H1 (cell line): Measurements from ENCODE around the gene KRT7. TPM values are rescaled to one million over a fixed set of nuclear protein-coding genes. Genes with fewer than 3 reads are reported as not detected.

Experiments used
- CTCF ChIA-PET: fragments of 300-600 bp; sonication (Branson Sonifier 250); formaldehyde crosslinking; loops from one replicate; lab custom pipeline; 2021; ENCODE audit not compliant: partially characterized antibody; lab: Charles Lee
- POLR2A ChIA-PET: fragments of 300-600 bp; sonication (Branson Sonifier 250); formaldehyde crosslinking; loops from one replicate; lab custom pipeline; 2021; ENCODE audit warnings: inconsistent platforms; ENCODE audit not compliant: partially characterized antibody; lab: Charles Lee
- DNase-seq, 2 experiments: peaks; one replicate each; pipeline versions ENCODE4 v3.0.0 to v3.0.0-alpha.2; 2010 to 2022; ENCODE audit warnings: low spot score in 2 of 2, low read depth in 1 of 2, mixed read lengths in 1 of 2
- FAIRE-seq: peaks from 2 replicates; lab custom pipeline; 2011; peaks lifted over from hg19 to GRCh38; lab: Jason Lieb, UNC
- H2AFZ ChIP-seq: 2 replicates; pipeline ENCODE4 v1.8.1; 2012; ENCODE audit warnings: low read length, inconsistent platforms
- H2AK5ac ChIP-seq: 2 replicates; pipeline ENCODE4 v1.6.1; 2013; ENCODE audit warnings: low read depth, low read length
- H2BK120ac ChIP-seq: replicated peaks from 2 replicates; pipeline ENCODE3; 2013; ENCODE audit warnings: low read depth, low read length, inconsistent platforms
- H2BK12ac ChIP-seq: 2 replicates; pipeline ENCODE4 v1.6.1; 2013; ENCODE audit warnings: low read depth, low read length
- H2BK15ac ChIP-seq: 2 replicates; pipeline ENCODE4 v1.6.1; 2013; ENCODE audit warnings: low read length
- H2BK20ac ChIP-seq: 2 replicates; pipeline ENCODE4 v1.6.1; 2013; ENCODE audit warnings: low read length
- H2BK5ac ChIP-seq: 2 replicates; pipeline ENCODE4 v1.6.1; 2013; ENCODE audit warnings: low read depth, low read length
- H3K14ac ChIP-seq: 2 replicates; pipeline ENCODE4 v1.6.1; 2013; ENCODE audit warnings: inconsistent platforms; ENCODE audit not compliant: insufficient read length
- H3K18ac ChIP-seq: 2 replicates; pipeline ENCODE4 v1.6.1; 2013; ENCODE audit warnings: low read length; ENCODE audit errors: extremely low read depth
- H3K23ac ChIP-seq: 2 replicates; pipeline ENCODE4 v1.6.1; 2013; ENCODE audit warnings: inconsistent platforms; ENCODE audit not compliant: insufficient read length
- H3K23me2 ChIP-seq: 2 replicates; pipeline ENCODE4 v1.6.1; 2013; ENCODE audit warnings: low read depth, low read length
- H3K27ac ChIP-seq: 2 replicates; pipeline ENCODE4 v1.6.1; 2011; ENCODE audit warnings: low read depth, low read length, inconsistent platforms
- H3K27me3 ChIP-seq, 4 experiments: replicated peaks in 1 of 4; 1 replicate in 1 of 4; 2 replicates in 3 of 4; pipeline versions ENCODE4 v1.6.1 to v1.8.1; 2011 to 2013; ENCODE audit warnings: low read length in 3 of 4, mild to moderate bottlenecking in 3 of 4, inconsistent platforms in 2 of 4, mixed read lengths in 2 of 4, moderate library complexity in 1 of 4; ENCODE audit not compliant: control insufficient read depth in 3 of 4, insufficient read depth in 3 of 4; ENCODE audit errors: extremely low read depth in 1 of 4
- H3K36me3 ChIP-seq, 4 experiments: 2 replicates each; pipeline versions ENCODE4 v1.6.1 to v1.8.1; 2011 to 2013; ENCODE audit warnings: mild to moderate bottlenecking in 4 of 4, low read length in 3 of 4, moderate library complexity in 2 of 4, control low read depth in 1 of 4, inconsistent platforms in 1 of 4; ENCODE audit not compliant: insufficient read depth in 4 of 4, control insufficient read depth in 2 of 4
- H3K4ac ChIP-seq: replicated peaks from 2 replicates; pipeline ENCODE3; 2013; ENCODE audit warnings: low read length, low read depth, mixed read lengths, inconsistent platforms; ENCODE audit not compliant: insufficient read length
- H3K4me1 ChIP-seq, 4 experiments: replicated peaks in 1 of 4; 1 replicate in 1 of 4; 2 replicates in 3 of 4; pipeline versions ENCODE4 v1.6.1 to v1.8.1; 2011 to 2013; ENCODE audit warnings: low read length in 3 of 4, inconsistent platforms in 2 of 4, mixed read lengths in 1 of 4; ENCODE audit not compliant: insufficient read depth in 4 of 4, control insufficient read depth in 3 of 4
- H3K4me2 ChIP-seq, 2 experiments: 2 replicates each; pipeline versions ENCODE4 v1.6.1 to v1.8.1; 2011 to 2013; ENCODE audit warnings: low read depth in 2 of 2, low read length in 2 of 2, control low read depth in 1 of 2, inconsistent platforms in 1 of 2, mild to moderate bottlenecking in 1 of 2; ENCODE audit not compliant: insufficient read depth in 1 of 2
- H3K4me3 ChIP-seq, 4 experiments: fragments of 200-600, 300-600 bp in 1 of 4; sonication (generic), shearing (Covaris generic), sonication (Bioruptor Twin) in 1 of 4; 2 replicates each; pipeline versions ENCODE4 v1.5.1 to v1.8.1; 2011 to 2016; ENCODE audit warnings: low read length in 4 of 4, low read depth in 3 of 4, control low read depth in 2 of 4, inconsistent platforms in 2 of 4, mild to moderate bottlenecking in 2 of 4, mixed read lengths in 1 of 4, moderate library complexity in 1 of 4; ENCODE audit not compliant: insufficient read depth in 2 of 4; ENCODE audit errors: extremely low read depth in 1 of 4
- H3K56ac ChIP-seq: replicated peaks from 2 replicates; pipeline ENCODE3; 2013; ENCODE audit warnings: low read depth, mild to moderate bottlenecking, mixed read lengths, low read length, inconsistent platforms; ENCODE audit not compliant: insufficient read length
- H3K79me1 ChIP-seq: 2 replicates; pipeline ENCODE4 v1.6.1; 2013; ENCODE audit warnings: low read depth, low read length, control low read depth
- H3K79me2 ChIP-seq, 2 experiments: 2 replicates each; pipeline versions ENCODE4 v1.6.1 to v1.8.1; 2012 to 2013; ENCODE audit warnings: low read length in 2 of 2, mild to moderate bottlenecking in 2 of 2, inconsistent platforms in 1 of 2; ENCODE audit not compliant: insufficient read depth in 2 of 2, control insufficient read depth in 1 of 2
- H3K9ac ChIP-seq, 4 experiments: replicated peaks in 1 of 4; 1 replicate in 1 of 4; 2 replicates in 3 of 4; pipeline versions ENCODE4 v1.6.1 to v1.8.1; 2011 to 2013; ENCODE audit warnings: low read depth in 3 of 4, low read length in 3 of 4, control low read depth in 2 of 4, mild to moderate bottlenecking in 2 of 4, moderate library complexity in 2 of 4, inconsistent platforms in 1 of 4; ENCODE audit errors: extremely low read depth in 1 of 4
- H3K9me3 ChIP-seq, 2 experiments: 2 replicates each; pipeline versions ENCODE4 v1.6.1 to v1.8.1; 2012 to 2013; ENCODE audit warnings: mild to moderate bottlenecking in 2 of 2, moderate library complexity in 2 of 2, control low read depth in 1 of 2, inconsistent platforms in 1 of 2, low read depth in 1 of 2, low read length in 1 of 2, mixed read lengths in 1 of 2; ENCODE audit not compliant: insufficient read depth in 2 of 2
- H4K20me1 ChIP-seq, 2 experiments: replicated peaks in 1 of 2; 2 replicates each; pipeline versions ENCODE3 to v1.8.1; 2011 to 2013; ENCODE audit warnings: inconsistent platforms in 2 of 2, low read length in 2 of 2, mild to moderate bottlenecking in 1 of 2; ENCODE audit not compliant: insufficient read depth in 2 of 2, control insufficient read depth in 1 of 2
- H4K5ac ChIP-seq: 2 replicates; pipeline ENCODE4 v1.6.1; 2013; ENCODE audit warnings: low read length, low read depth, mixed read lengths, inconsistent platforms; ENCODE audit not compliant: insufficient read length
- H4K8ac ChIP-seq: 2 replicates; pipeline ENCODE4 v1.8.0; 2013; ENCODE audit warnings: mild to moderate bottlenecking, moderate library complexity, low read length, inconsistent platforms; ENCODE audit not compliant: insufficient read depth; ENCODE audit errors: extremely low read depth
- H4K91ac ChIP-seq: replicated peaks from 2 replicates; pipeline ENCODE3; 2013; ENCODE audit warnings: low read length, mixed read lengths, inconsistent platforms; ENCODE audit not compliant: insufficient read length
- BCL11A ChIP-seq, 2 experiments: IDR thresholded peaks; one replicate each; pipeline ENCODE4 v1.6.1; 2011; ENCODE audit warnings: low read depth in 2 of 2, low read length in 2 of 2, mild to moderate bottlenecking in 2 of 2
- CBX5 ChIP-seq: fragments of 300-800, 300-1000 bp; sonication (generic); IDR thresholded peaks from 2 replicates; pipeline ENCODE4 v1.7.1; 2016; ENCODE audit warnings: antibody characterized with exemption, low read length, low read depth
- CTBP2 ChIP-seq: IDR thresholded peaks from 2 replicates; pipeline ENCODE4 v1.7.0; 2011; ENCODE audit warnings: borderline replicate concordance, mild to moderate bottlenecking, moderate library complexity, mixed read lengths, low read length; ENCODE audit not compliant: insufficient read depth, insufficient read length
- EZH2 ChIP-seq: fragments of 200-600 bp; sonication (generic); IDR thresholded peaks from 2 replicates; pipeline ENCODE4 v1.7.1; 2012; ENCODE audit warnings: low read depth, mild to moderate bottlenecking, moderate library complexity, low read length, inconsistent platforms; ENCODE audit not compliant: severe bottlenecking
- GTF2F1 ChIP-seq: IDR thresholded peaks from 2 replicates; pipeline ENCODE4 v1.6.1; 2012; ENCODE audit warnings: low read depth, low read length, improper control_type of control experiment, borderline replicate concordance
- HDAC2 ChIP-seq, 2 experiments: fragments of 300-600 bp in 1 of 2; sonication (generic) in 1 of 2; IDR thresholded peaks; 2 replicates each; pipeline ENCODE4 v1.6.1; 2011 to 2012; ENCODE audit warnings: low read depth in 2 of 2, low read length in 2 of 2, mild to moderate bottlenecking in 2 of 2, moderate library complexity in 2 of 2, borderline replicate concordance in 1 of 2, inconsistent platforms in 1 of 2
- JUN ChIP-seq: IDR thresholded peaks from 2 replicates; pipeline ENCODE4 v1.6.1; 2011; ENCODE audit warnings: low read depth, mild to moderate bottlenecking, improper control_type of control experiment, low read length
- KDM4A ChIP-seq: IDR thresholded peaks from one replicate; pipeline ENCODE4 v1.7.1; 2012; ENCODE audit warnings: low read depth, mild to moderate bottlenecking, moderate library complexity, low read length, inconsistent platforms; ENCODE audit not compliant: severe bottlenecking
- SIRT6 ChIP-seq: IDR thresholded peaks from one replicate; pipeline ENCODE4 v1.7.1; 2012; ENCODE audit warnings: low read length, inconsistent platforms
- TCF12 ChIP-seq: IDR thresholded peaks from 2 replicates; pipeline ENCODE4 v1.6.1; 2011; ENCODE audit warnings: low read depth, mild to moderate bottlenecking, low read length
- WGBS, 2 experiments: shearing (Covaris generic) in 1 of 2; methylation state at CpG; one replicate each; pipeline versions ENCODE4 v1.1.6 to v1.1.7; 2013 to 2015; ENCODE audit warnings: low lambda C conversion rate in 2 of 2, mixed read lengths in 2 of 2, inconsistent platforms in 1 of 2, low coverage in 1 of 2, missing lambda C conversion rate in 1 of 2; ENCODE audit not compliant: insufficient replicate concordance in 2 of 2, insufficient coverage in 1 of 2, insufficient read length in 1 of 2; ENCODE audit errors: extremely low coverage in 1 of 2, missing lambda C conversion rate in 1 of 2; 5-methylcytosine and 5-hydroxymethylcytosine counted together
- polyA plus RNA-seq, 7 experiments: library from polyadenylated mRNA; depleted of rRNA in 3 of 7; stranded (reverse) in 5 of 7; unstranded in 2 of 7; fragments of >200 nt in 5 of 7; fragments of 200-250 nt in 2 of 7; gene quantifications; 1 replicate in 5 of 7; 2 replicates in 1 of 7; 4 replicates in 1 of 7; pipeline versions ENCODE4 v1.2.1 to v1.2.3, GENCODE V29; 2011 to 2013; ENCODE audit warnings: missing spikeins in 2 of 7, mixed read lengths in 2 of 7
- total RNA-seq: library from RNA; stranded (reverse); fragmentation: NEBNext Ultra II Directional; extraction: Animal tissue kit (Norgen Biotek cat#: 25700); gene quantifications from 2 replicates; pipeline ENCODE4 v1.2.1, GENCODE V29; 2021
- TF ChIP-seq, protein P1 (sequence below): IDR thresholded peaks from 2 replicates; pipeline ENCODE4 v1.6.1; 2011; ENCODE audit warnings: low read length, improper control_type of control experiment

The KRT7 gene
- total and polyA plus RNA-seq, 2 of the 8 experiments (the other 6 are each of a cell fraction or from before 2014, with no cell fraction given): 13.2 to 19.0 TPM

- no peaks in the 10 kb centered on the region for H3K79me1 ChIP-seq
- WGBS, 2 experiments: 94% methylated on average over 4 of the region's 4 CpGs; no CpG with 5 or more reads in 1 of the 2 experiments
- H3K56ac ChIP-seq: no peak overlapping the region
- ChIA-PET POLR2A (interaction anchor here (0.7 to 1.7 kb wide), 5 partner anchors 16 to 823 kb away, joined by 3 to 4 read pairs (median 3); no protein-coding TSS in a partner anchor), CTCF (interaction anchor here (0.6 to 6.9 kb wide), 68 partner anchors 10 to 652 kb away, joined by 3 to 82 read pairs (median 6); partner anchors contain the start of genes ATG101, KRT7, KRT75 and KRT80)
- no peaks in the 10 kb centered on the region for H4K20me1 ChIP-seq
- H3K9me3 ChIP-seq: no peaks in the 10 kb centered on the region
- H2BK120ac ChIP-seq: no peak overlapping the region
- H3K4ac ChIP-seq: no peak overlapping the region
- H2BK5ac ChIP-seq: no peak overlapping the region
- H3K36me3 ChIP-seq: no peaks in the 10 kb centered on the region; a peak in 1 of 8 replicates
- H4K8ac ChIP-seq: no peak overlapping the region
- no peak overlapping the region for H2BK20ac ChIP-seq
- peaks cover 0 to 2% (median under 1%) of the 10 kb centered on the region in 4 experiments; a peak in 2 of 7 replicates for H3K4me1 ChIP-seq
- no peak overlapping the region for H3K23ac ChIP-seq
- no peaks in the 10 kb centered on the region for H3K79me2 ChIP-seq
- no peak overlapping the region for H2AK5ac ChIP-seq
- H3K9ac ChIP-seq: no peak overlapping the region
- no peaks in the 10 kb centered on the region for H3K23me2 ChIP-seq
- H3K4me3 ChIP-seq: no peak overlapping the region
- H4K91ac ChIP-seq: no peak overlapping the region
- H2BK12ac ChIP-seq: no peak overlapping the region
- H3K27ac ChIP-seq: no peak overlapping the region
- no peak overlapping the region for H2AFZ ChIP-seq
- no peaks in the 10 kb centered on the region; a peak in 2 of 7 replicates for H3K27me3 ChIP-seq
- H3K14ac ChIP-seq: no peak overlapping the region
- no peak for FAIRE-seq
- no peak for DNase-seq
- no peak overlapping the region for H2BK15ac ChIP-seq
- no peak overlapping the region for H3K18ac ChIP-seq
- H3K4me2 ChIP-seq: no peak overlapping the region
- no peak overlapping the region for H4K5ac ChIP-seq
- TF ChIP-seq EZH2 (no peak), JUN (no peak), GTF2F1 (no peak), KDM4A (no peak), TCF12 (no peak), CTBP2 (no peak), BCL11A (IDR thresholded peaks at IDR 0.05; ENCODE audit: low read depth in 2 of 2, low read length in 2 of 2) (no peak), HDAC2 (IDR thresholded peaks at IDR 0.05; ENCODE audit: borderline replicate concordance in 1 of 2, low read depth in 2 of 2, low read length in 2 of 2) (no peak), CBX5 (no peak), SIRT6 (no peak)
- TF ChIP-seq, protein P1, sequence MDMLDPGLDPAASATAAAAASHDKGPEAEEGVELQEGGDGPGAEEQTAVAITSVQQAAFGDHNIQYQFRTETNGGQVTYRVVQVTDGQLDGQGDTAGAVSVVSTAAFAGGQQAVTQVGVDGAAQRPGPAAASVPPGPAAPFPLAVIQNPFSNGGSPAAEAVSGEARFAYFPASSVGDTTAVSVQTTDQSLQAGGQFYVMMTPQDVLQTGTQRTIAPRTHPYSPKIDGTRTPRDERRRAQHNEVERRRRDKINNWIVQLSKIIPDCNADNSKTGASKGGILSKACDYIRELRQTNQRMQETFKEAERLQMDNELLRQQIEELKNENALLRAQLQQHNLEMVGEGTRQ: no peak
These were observed 11.8 kb upstream of the KRT7 start for GRCh38 chr12:52221070-52221781.
